OCI-LY7 (cell line): ENCODE data around the gene ANKRD2. TPM values are rescaled to one million over a fixed set of nuclear protein-coding genes. Genes with fewer than 3 reads are reported as not detected.

Experiments
- BruUV-seq: library from RNA; stranded (reverse); fragments of 400-500 nt; replicated peaks from 2 replicates; lab custom pipeline; 2021; lab: Mats Ljungman, UMichigan
- CTCF ChIA-PET: fragments of 300-600 bp; sonication (Branson Sonifier 250); formaldehyde crosslinking; loops from one replicate; lab custom pipeline; 2022; ENCODE audit warnings: antibody characterized with exemption; ENCODE audit not compliant: unreplicated experiment; lab: Charles Lee
- POLR2A ChIA-PET: fragments of 300-600 bp; sonication (Branson Sonifier 250); formaldehyde crosslinking; loops from one replicate; lab custom pipeline; 2022; ENCODE audit warnings: antibody characterized with exemption; lab: Charles Lee
- DNase-seq: peaks from one replicate; pipeline ENCODE4 v3.0.0-alpha.2; 2015; ENCODE audit warnings: low spot score
- H2AFZ ChIP-seq: fragments of 200-600 bp; sonication (generic), shearing (Covaris generic); 2 replicates; pipeline ENCODE4 v1.6.1; 2014; ENCODE audit warnings: mild to moderate bottlenecking, antibody characterized with exemption, low read length, moderate library complexity
- H3K27ac ChIP-seq: fragments of 200-600 bp; sonication (generic); 2 replicates; pipeline ENCODE4 v1.5.1; 2014; ENCODE audit warnings: mixed run types, low read depth, mild to moderate bottlenecking, moderate library complexity, low read length, inconsistent platforms; ENCODE audit not compliant: poor library complexity, severe bottlenecking
- H3K36me3 ChIP-seq: fragments of 200-600 bp; sonication (generic); 2 replicates; pipeline ENCODE4 v1.6.1; 2014; ENCODE audit warnings: mild to moderate bottlenecking, antibody characterized with exemption, low read length, moderate library complexity, mixed read lengths; ENCODE audit not compliant: insufficient read depth
- H3K4me1 ChIP-seq: fragments of 200-600 bp; sonication (generic); 2 replicates; pipeline ENCODE4 v1.5.1; 2014; ENCODE audit warnings: mild to moderate bottlenecking, low read length; ENCODE audit not compliant: insufficient read depth, poor library complexity, severe bottlenecking
- H3K4me2 ChIP-seq: fragments of 200-600 bp; sonication (generic); 2 replicates; pipeline ENCODE4 v1.6.1; 2014; ENCODE audit warnings: mild to moderate bottlenecking, low read length
- H3K4me3 ChIP-seq: fragments of 200-600 bp; sonication (generic); 2 replicates; pipeline ENCODE4 v1.5.1; 2014; ENCODE audit warnings: mild to moderate bottlenecking, low read depth, low read length; ENCODE audit not compliant: poor library complexity, severe bottlenecking
- H3K79me2 ChIP-seq: fragments of 200-600 bp; sonication (generic); 2 replicates; pipeline ENCODE4 v1.6.1; 2016; ENCODE audit warnings: low read depth, mild to moderate bottlenecking, low read length, moderate library complexity, mixed read lengths; ENCODE audit not compliant: insufficient read depth
- H3K9me2 ChIP-seq: fragments of 200-600 bp; sonication (generic); 2 replicates; pipeline ENCODE4 v1.6.1; 2016; ENCODE audit warnings: mild to moderate bottlenecking, low read length, mixed read lengths; ENCODE audit not compliant: insufficient read depth
- H3K9me3 ChIP-seq: fragments of 200-600 bp; sonication (generic); 2 replicates; pipeline ENCODE4 v1.6.1; 2014; ENCODE audit warnings: mild to moderate bottlenecking, mixed run types, low read length, mixed read lengths
- H4K20me1 ChIP-seq: fragments of 200-600 bp; sonication (generic); 2 replicates; pipeline ENCODE4 v1.6.1; 2014; ENCODE audit warnings: mild to moderate bottlenecking, antibody characterized with exemption, low read length, moderate library complexity, mixed read lengths; ENCODE audit not compliant: insufficient read depth
- CTCF ChIP-seq: fragments of 200-600 bp; sonication (generic); conservative IDR thresholded peaks from 2 replicates; pipeline ENCODE4 v1.5.1; 2014; ENCODE audit warnings: mild to moderate bottlenecking, antibody characterized with exemption, low read length, moderate library complexity, mixed read lengths
- EZH2phosphoT487 ChIP-seq: fragments of 200-600 bp; sonication (generic); IDR thresholded peaks from 2 replicates; pipeline ENCODE4 v1.6.1; 2018; ENCODE audit warnings: low read depth, borderline replicate concordance, mild to moderate bottlenecking, mixed run types, antibody characterized with exemption, low read length, moderate library complexity, mixed read lengths
- intact Hi-C: fragments of 100-400 bp; cut with micrococcal nuclease; formaldehyde crosslinking; loops from one replicate; pipeline ENCODE4 v1.10.0; 2022; ENCODE audit not compliant: unreplicated experiment
- total RNA-seq, 2 experiments: library from RNA; depleted of rRNA in 1 of 2; stranded (reverse); fragments of >200 nt in 1 of 2; shearing (Covaris generic) in 1 of 2; gene quantifications; 2 replicates each; pipeline ENCODE4 v1.2.3, GENCODE V29; 2014 to 2022

The ANKRD2 gene
- total RNA-seq, 2 experiments from 2014 or later: not detected

GRCh38 chr10:97631098-97631497 lies 58.5 kb downstream of the ANKRD2 start:
- H3K9me3 ChIP-seq: no peaks in the 10 kb centered on the region
- intact Hi-C loops: no loop called here
- no peak for DNase-seq
- H3K4me1 ChIP-seq: no peaks in the 10 kb centered on the region
- H3K4me2 ChIP-seq: no peak overlapping the region
- H3K9me2 ChIP-seq: no peaks in the 10 kb centered on the region
- ChIA-PET POLR2A (interaction anchor here (0.9 kb wide), 1 partner anchor 105 kb away, joined by 3 read pairs; no protein-coding TSS in a partner anchor), CTCF (interaction anchor here (0.7 kb wide), 1 partner anchor 59 kb away, joined by 3 read pairs; no protein-coding TSS in a partner anchor)
- no peak overlapping the region for H2AFZ ChIP-seq
- TF ChIP-seq CTCF (no peak), EZH2phosphoT487 (no peak)
- H3K79me2 ChIP-seq: no peaks in the 10 kb centered on the region
- no peaks in the 10 kb centered on the region for H3K36me3 ChIP-seq
- no peaks in the 10 kb centered on the region for H4K20me1 ChIP-seq
- no peak overlapping the region for H3K4me3 ChIP-seq
- H3K27ac ChIP-seq: no peak overlapping the region
- no TSS peak for BruUV-seq

GRCh38 chr10:97632949-97633884 lies 60.6 kb downstream of the ANKRD2 start, which contains the start of gene MORN4:
MORN4 (minus strand) TSS chr10:97633500; CDS start chr10:97619653, 13,847 bp downstream.
- TF ChIP-seq EZH2phosphoT487 (no peak), CTCF (no peak)
- H4K20me1 ChIP-seq: no peaks in the 10 kb centered on the region
- intact Hi-C loops: no loop called here
- BruUV-seq: no TSS peak
- H3K4me3 ChIP-seq: peak within 1 kb of the TSS; percentile 73
- H3K9me2 ChIP-seq: no peaks in the 10 kb centered on the region
- no peaks in the 10 kb centered on the region for H3K9me3 ChIP-seq
- peak; percentile 89 for DNase-seq
- POLR2A ChIA-PET: no interaction called here
- CTCF ChIA-PET: no interaction called here
- no peaks in the 10 kb centered on the region for H3K4me1 ChIP-seq
- H3K36me3 ChIP-seq: no peaks in the 10 kb centered on the region
- H3K27ac ChIP-seq: no peak within 1 kb of the TSS
- no peaks in the 10 kb centered on the region for H3K79me2 ChIP-seq
- peak within 1 kb of the TSS; percentile 69 for H3K4me2 ChIP-seq
- H2AFZ ChIP-seq: peak within 1 kb of the TSS; percentile 83

Other genes with a start within 250 kb of the ANKRD2 start
- gene FRAT2, start 238.1 kb upstream of the ANKRD2 start, total RNA-seq (2014; rRNA removed; shearing (Covaris generic)): 9.3 and 12.3 TPM in 2 replicates
- gene FRAT2, start 238.1 kb upstream of the ANKRD2 start, total RNA-seq (2022): 18.3 and 18.4 TPM in 2 replicates
- 32.1 and 38.6 TPM in 2 replicates for gene RRP12, start 171.4 kb upstream of the ANKRD2 start, total RNA-seq (2014; rRNA removed; shearing (Covaris generic))
- gene RRP12, start 171.4 kb upstream of the ANKRD2 start, total RNA-seq (2022): 32.7 and 39.3 TPM in 2 replicates
- 243 and 289 TPM in 2 replicates for gene PGAM1, start 146.6 kb upstream of the ANKRD2 start, total RNA-seq (2014; rRNA removed; shearing (Covaris generic))
- 286 and 467 TPM in 2 replicates for gene PGAM1, start 146.6 kb upstream of the ANKRD2 start, total RNA-seq (2022)
- gene EXOSC1, start 126.8 kb upstream of the ANKRD2 start, total RNA-seq (2014; rRNA removed; shearing (Covaris generic)): 46.8 and 59.6 TPM in 2 replicates
- gene EXOSC1, start 126.8 kb upstream of the ANKRD2 start, total RNA-seq (2022): 54.8 and 56.2 TPM in 2 replicates
- gene ZDHHC16, start 126.6 kb upstream of the ANKRD2 start, total RNA-seq (2014; rRNA removed; shearing (Covaris generic)): 28.7 and 31.0 TPM in 2 replicates
- gene ZDHHC16, start 126.6 kb upstream of the ANKRD2 start, total RNA-seq (2022): 35.8 and 38.4 TPM in 2 replicates
- 74.4 and 95.7 TPM in 2 replicates for gene MMS19, start 74.4 kb upstream of the ANKRD2 start, total RNA-seq (2014; rRNA removed; shearing (Covaris generic))
- 74.8 and 90.3 TPM in 2 replicates for gene MMS19, start 74.4 kb upstream of the ANKRD2 start, total RNA-seq (2022)
- gene UBTD1, start 73.9 kb upstream of the ANKRD2 start, total RNA-seq (2014; rRNA removed; shearing (Covaris generic)): 1.1 and 1.4 TPM in 2 replicates
- gene UBTD1, start 73.9 kb upstream of the ANKRD2 start, total RNA-seq (2022): 2.0 and 2.2 TPM in 2 replicates
- not detected in 2 replicates for gene HOGA1, start 11.6 kb downstream of the ANKRD2 start, total RNA-seq (2014; rRNA removed; shearing (Covaris generic))
- gene HOGA1, start 11.6 kb downstream of the ANKRD2 start, total RNA-seq (2022): 0.25 TPM in 1 of 2 replicates, not detected in the other
- not detected in 2 replicates for gene C10orf62, start 16.9 kb downstream of the ANKRD2 start, total RNA-seq (2014; rRNA removed; shearing (Covaris generic))
- not detected in 2 replicates for gene C10orf62, start 16.9 kb downstream of the ANKRD2 start, total RNA-seq (2022)
- gene MORN4, start 60.7 kb downstream of the ANKRD2 start, total RNA-seq (2014; rRNA removed; shearing (Covaris generic)): 2.4 and 2.9 TPM in 2 replicates
- 5.4 TPM in 2 replicates for gene MORN4, start 60.7 kb downstream of the ANKRD2 start, total RNA-seq (2022)
- gene PI4K2A, start 67.9 kb downstream of the ANKRD2 start, total RNA-seq (2014; rRNA removed; shearing (Covaris generic)): 8.0 and 9.2 TPM in 2 replicates
- 11.9 and 12.7 TPM in 2 replicates for gene PI4K2A, start 67.9 kb downstream of the ANKRD2 start, total RNA-seq (2022)
- 2.8 and 4.6 TPM in 2 replicates for gene AVPI1, start 114.5 kb downstream of the ANKRD2 start, total RNA-seq (2014; rRNA removed; shearing (Covaris generic))
- 2.1 and 3.2 TPM in 2 replicates for gene AVPI1, start 114.5 kb downstream of the ANKRD2 start, total RNA-seq (2022)
- not detected in 2 replicates for gene MARVELD1, start 141.0 kb downstream of the ANKRD2 start, total RNA-seq (2014; rRNA removed; shearing (Covaris generic))
- 0.13 TPM in 1 of 2 replicates, not detected in the other for gene MARVELD1, start 141.0 kb downstream of the ANKRD2 start, total RNA-seq (2022)
- gene ZFYVE27, start 164.3 kb downstream of the ANKRD2 start, total RNA-seq (2014; rRNA removed; shearing (Covaris generic)): 24.0 and 25.5 TPM in 2 replicates
- gene ZFYVE27, start 164.3 kb downstream of the ANKRD2 start, total RNA-seq (2022): 31.8 and 33.0 TPM in 2 replicates
- not detected in 2 replicates for gene SFRP5, start 199.2 kb downstream of the ANKRD2 start, total RNA-seq (2014; rRNA removed; shearing (Covaris generic))
- gene SFRP5, start 199.2 kb downstream of the ANKRD2 start, total RNA-seq (2022): not detected in 2 replicates